IPS-NIHi7 (cell line): Measurements from ENCODE around the gene GOSR2.

Experiments
- DNase-seq: peaks from one replicate; pipeline ENCODE4 v3.0.0; 2012; ENCODE audit warnings: mixed read lengths; ENCODE audit errors: extremely low spot score

Gene GOSR2

DNA sequence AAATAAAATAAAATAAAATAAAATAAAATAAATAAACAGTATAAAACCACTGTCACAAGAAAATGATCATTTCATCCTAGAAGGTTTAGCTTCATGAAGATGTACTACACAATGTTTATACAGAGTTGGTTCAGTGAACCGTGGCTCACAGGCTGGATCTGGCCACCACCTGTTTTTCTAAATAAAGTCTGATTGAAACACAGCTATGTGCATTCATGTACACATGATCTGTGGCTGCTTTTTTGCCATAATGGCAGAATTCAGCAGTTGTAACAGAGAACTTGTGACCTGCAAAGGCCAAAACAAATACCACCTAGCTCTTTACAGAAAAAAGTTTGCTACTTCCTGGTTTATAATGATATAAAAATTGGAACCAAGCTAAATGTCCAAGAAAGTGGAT, 68.7 kb downstream of the GOSR2 start:
- no peak for DNase-seq
